Esophagus muscularis mucosa (tissue), 3 donors: ENCODE results near the gene MIA3.

Experiments
- POLR2A ChIP-seq: fragments of 450-650 bp; IDR thresholded peaks from one replicate; pipeline ENCODE4 v1.6.1; 2017; ENCODE audit warnings: antibody characterized with exemption, moderate library complexity, mild to moderate bottlenecking, low read depth
- TF ChIP-seq, protein P1 (sequence below), 3 experiments: fragments of 200-600 bp in 2 of 3; fragments of 450-650 bp in 1 of 3; sonication (generic) in 2 of 3; IDR thresholded peaks; one replicate each; pipeline ENCODE4 v1.5.1; 2017 to 2019; ENCODE audit warnings: antibody characterized with exemption in 3 of 3, mild to moderate bottlenecking in 2 of 3, moderate library complexity in 1 of 3

GRCh38 chr1:222617367-222617951, 438 bp upstream of the MIA3 start:
- TF ChIP-seq, protein P1, sequence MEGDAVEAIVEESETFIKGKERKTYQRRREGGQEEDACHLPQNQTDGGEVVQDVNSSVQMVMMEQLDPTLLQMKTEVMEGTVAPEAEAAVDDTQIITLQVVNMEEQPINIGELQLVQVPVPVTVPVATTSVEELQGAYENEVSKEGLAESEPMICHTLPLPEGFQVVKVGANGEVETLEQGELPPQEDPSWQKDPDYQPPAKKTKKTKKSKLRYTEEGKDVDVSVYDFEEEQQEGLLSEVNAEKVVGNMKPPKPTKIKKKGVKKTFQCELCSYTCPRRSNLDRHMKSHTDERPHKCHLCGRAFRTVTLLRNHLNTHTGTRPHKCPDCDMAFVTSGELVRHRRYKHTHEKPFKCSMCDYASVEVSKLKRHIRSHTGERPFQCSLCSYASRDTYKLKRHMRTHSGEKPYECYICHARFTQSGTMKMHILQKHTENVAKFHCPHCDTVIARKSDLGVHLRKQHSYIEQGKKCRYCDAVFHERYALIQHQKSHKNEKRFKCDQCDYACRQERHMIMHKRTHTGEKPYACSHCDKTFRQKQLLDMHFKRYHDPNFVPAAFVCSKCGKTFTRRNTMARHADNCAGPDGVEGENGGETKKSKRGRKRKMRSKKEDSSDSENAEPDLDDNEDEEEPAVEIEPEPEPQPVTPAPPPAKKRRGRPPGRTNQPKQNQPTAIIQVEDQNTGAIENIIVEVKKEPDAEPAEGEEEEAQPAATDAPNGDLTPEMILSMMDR (IDR thresholded peaks at IDR 0.05): no peak
- no peak for TF ChIP-seq POLR2A
